ENCODE measurements around the gene KCTD4.

DNA sequence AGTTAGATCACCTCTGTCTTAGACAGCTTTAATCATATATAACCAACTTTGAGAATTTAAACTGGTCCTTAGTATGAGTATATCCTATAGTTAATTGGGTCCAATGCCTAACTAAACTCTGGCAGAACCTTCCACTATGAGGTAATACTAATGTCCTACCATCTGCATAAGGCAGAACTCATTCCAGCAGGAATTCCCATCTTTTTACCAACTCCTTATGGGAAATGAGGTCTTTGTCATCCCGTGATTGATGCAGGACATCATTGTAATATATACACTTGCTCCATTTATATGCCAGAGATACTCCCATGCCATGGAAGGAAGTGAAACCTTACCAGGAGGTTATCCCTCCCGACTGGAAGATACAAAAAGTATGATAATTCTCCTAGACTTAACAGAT, 2.8 kb downstream of the KCTD4 start:
- TF ChIP-seq, protein P1, sequence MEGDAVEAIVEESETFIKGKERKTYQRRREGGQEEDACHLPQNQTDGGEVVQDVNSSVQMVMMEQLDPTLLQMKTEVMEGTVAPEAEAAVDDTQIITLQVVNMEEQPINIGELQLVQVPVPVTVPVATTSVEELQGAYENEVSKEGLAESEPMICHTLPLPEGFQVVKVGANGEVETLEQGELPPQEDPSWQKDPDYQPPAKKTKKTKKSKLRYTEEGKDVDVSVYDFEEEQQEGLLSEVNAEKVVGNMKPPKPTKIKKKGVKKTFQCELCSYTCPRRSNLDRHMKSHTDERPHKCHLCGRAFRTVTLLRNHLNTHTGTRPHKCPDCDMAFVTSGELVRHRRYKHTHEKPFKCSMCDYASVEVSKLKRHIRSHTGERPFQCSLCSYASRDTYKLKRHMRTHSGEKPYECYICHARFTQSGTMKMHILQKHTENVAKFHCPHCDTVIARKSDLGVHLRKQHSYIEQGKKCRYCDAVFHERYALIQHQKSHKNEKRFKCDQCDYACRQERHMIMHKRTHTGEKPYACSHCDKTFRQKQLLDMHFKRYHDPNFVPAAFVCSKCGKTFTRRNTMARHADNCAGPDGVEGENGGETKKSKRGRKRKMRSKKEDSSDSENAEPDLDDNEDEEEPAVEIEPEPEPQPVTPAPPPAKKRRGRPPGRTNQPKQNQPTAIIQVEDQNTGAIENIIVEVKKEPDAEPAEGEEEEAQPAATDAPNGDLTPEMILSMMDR (IDR thresholded peaks at IDR 0.05; ENCODE audit: poor library complexity) = no peak
- TF ChIP-seq EZH2 (IDR thresholded peaks at IDR 0.05; ENCODE audit: borderline replicate concordance) = no peak

Measured in hepatocyte (in vitro differentiated cells).